ENCODE measurements around the gene KRTCAP2. TPM values are rescaled to one million over a fixed set of nuclear protein-coding genes. Genes with fewer than 3 reads are reported as not detected.

KRTCAP2 gene
- total and polyA plus RNA-seq, 10 of the 15 experiments (the other 5 are each of a cell fraction or from before 2014, with no cell fraction given): 61.3 to 238 (median 141) TPM

- no peak for TF ChIP-seq RELB (IDR thresholded peaks at IDR 0.05; ENCODE audit: low read depth)
Observed at GRCh38 chr1:155131285-155131684, 41.8 kb downstream of the KRTCAP2 start (continued).

DNA sequence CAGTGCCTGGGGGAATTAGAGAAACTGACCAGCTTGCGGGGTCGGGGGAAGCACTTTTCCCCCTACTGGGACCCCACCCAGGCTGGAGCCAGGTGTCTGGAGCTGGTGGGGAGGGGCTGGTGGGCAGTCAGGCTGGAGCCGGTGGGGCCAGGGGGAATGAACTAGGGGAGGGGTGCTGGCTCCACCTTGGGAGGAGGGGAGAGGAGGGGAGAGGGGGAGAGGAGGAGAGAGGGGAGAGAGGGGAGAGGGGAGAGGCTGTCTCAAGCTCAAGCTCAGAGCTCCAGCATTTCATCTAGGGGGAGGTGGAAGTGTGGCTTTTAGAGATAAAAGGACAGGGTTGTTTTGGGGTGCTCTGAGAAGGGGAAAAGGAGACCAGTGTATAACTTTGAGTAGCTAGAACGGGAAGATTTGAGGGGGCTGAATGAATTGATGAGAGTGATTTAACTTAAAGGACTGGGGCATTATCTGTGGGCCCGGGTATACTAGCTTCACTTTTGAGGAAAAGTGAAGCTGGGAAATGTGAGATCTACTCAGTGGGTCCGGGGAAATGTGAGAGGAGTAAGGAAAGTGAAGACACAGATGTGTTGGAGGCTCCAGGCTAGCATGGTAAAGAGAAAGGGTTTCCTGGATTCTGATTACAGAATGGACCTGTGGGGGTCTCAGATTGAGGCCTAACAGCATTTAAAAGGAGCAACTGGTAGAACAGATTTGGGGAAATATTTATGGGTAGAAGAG lies 42.7 kb downstream of the KRTCAP2 start:
- POLR2A ChIA-PET: interaction anchor here (0.5 to 1.5 kb wide), 3 partner anchors 8 to 35 kb away, joined by 3 to 4 read pairs (median 3); no protein-coding TSS in a partner anchor

More for the DNA sequence above, 42.7 kb downstream of the KRTCAP2 start:
- TF ChIP-seq SKIL (IDR thresholded peaks at IDR 0.05; ENCODE audit: low read depth, poor library complexity, severe bottlenecking) (no peak), NR2C2 (IDR thresholded peaks at IDR 0.05; ENCODE audit: borderline replicate concordance, control insufficient read depth, insufficient read length, low read depth) (no peak), RBBP5 (conservative IDR thresholded peaks at IDR 0.05) (no peak), POU2F2 (IDR thresholded peaks at IDR 0.05; ENCODE audit: borderline replicate concordance, low read depth, low read length) (no peak)
- Histone ChIP-seq H3K27me3 (replicated peaks in 1 of 2; ENCODE audit: control insufficient read depth in 2 of 2, insufficient read depth in 2 of 2, low read length in 1 of 2) (peaks cover 14 to 22% of the 10 kb centered on the region in 2 experiments), H3K9me3 (replicated peaks; ENCODE audit: control insufficient read depth, insufficient read depth, low read length) (no peaks in the 10 kb centered on the region), H3K9ac (ENCODE audit: control insufficient read depth, insufficient read depth, low read length) (no peak overlapping the region), H3K79me2 (ENCODE audit: control insufficient read depth, insufficient read depth, low read length) (no peaks in the 10 kb centered on the region; the same call in 1 of the 2 replicates), H3K4me1 (ENCODE audit: control insufficient read depth, insufficient read depth, low read length) (peaks cover 14% of the 10 kb centered on the region), H3K36me3 (ENCODE audit: control insufficient read depth in 2 of 2, insufficient read depth in 2 of 2, low read length in 1 of 2) (no peaks in the 10 kb centered on the region), H3K27ac (ENCODE audit: control insufficient read depth, insufficient read depth) (no peak overlapping the region), H3K4me3 (no peak overlapping the region), H3K4me2 (ENCODE audit: control insufficient read depth, insufficient read depth) (no peak overlapping the region), H4K20me1 (ENCODE audit: control insufficient read depth, insufficient read depth) (no peaks in the 10 kb centered on the region), H2AFZ (ENCODE audit: control insufficient read depth, low read depth, low read length) (no peak overlapping the region)
- ChIA-PET SMC1A (ENCODE audit: uncharacterized antibody, unreplicated experiment) (interaction anchor here (1.2 to 1.5 kb wide), 3 partner anchors 25 to 42 kb away, joined by 3 to 5 read pairs (median 4); no protein-coding TSS in a partner anchor), CTCF (interaction anchor here (0.5 to 2.2 kb wide), 9 partner anchors 37 to 801 kb away, joined by 3 to 9 read pairs (median 3); partner anchors contain the start of gene KRTCAP2), RAD21 (ENCODE audit: unreplicated experiment) (no interaction called here)
- intact Hi-C loops (cut with micrococcal nuclease; ENCODE audit: unreplicated experiment): no loop called here
- no peak for DNase-seq (ENCODE audit: low read depth, low spot score)
- no peak for FAIRE-seq
- no TSS peak for BruUV-seq (replicated peaks)
- in situ Hi-C loops (cut with MboI): no loop called here
- WGBS (ENCODE audit: insufficient coverage, insufficient replicate concordance, low lambda C conversion rate, missing lambda C conversion rate): 38% methylated on average over 5 of the region's 6 CpGs
- ATAC-seq: no peak

Measured in GM12878 (cell line).